ENCODE data around the gene KIF1C. TPM values are rescaled to one million over a fixed set of nuclear protein-coding genes. Genes with fewer than 3 reads are reported as not detected.

Gene KIF1C
- total RNA-seq, 2 donors from 2014 or later, result 59.5 to 88.9 TPM

- Histone ChIP-seq H3K9me3 (no peaks in the 10 kb centered on the region), H3K36me3 (peaks cover 18 to 29% of the 10 kb centered on the region in 2 donors), H3K4me1 (replicated peaks) (peaks cover 8% of the 10 kb centered on the region), H3K4me3 (peak overlapping the region in 1 of 2 donors; percentile 92), H3K27me3 (replicated peaks; ENCODE audit: insufficient read depth) (no peaks in the 10 kb centered on the region), H3K27ac (peak overlapping the region in 1 of 2 donors; percentile 93)
- 65% methylated on average over 12 of the region's 12 CpGs for WGBS
- no peak for TF ChIP-seq POLR2AphosphoS5 (IDR thresholded peaks at IDR 0.05)
- no peak for TF ChIP-seq POLR2A (IDR thresholded peaks at IDR 0.05)
- TF ChIP-seq, protein P1, sequence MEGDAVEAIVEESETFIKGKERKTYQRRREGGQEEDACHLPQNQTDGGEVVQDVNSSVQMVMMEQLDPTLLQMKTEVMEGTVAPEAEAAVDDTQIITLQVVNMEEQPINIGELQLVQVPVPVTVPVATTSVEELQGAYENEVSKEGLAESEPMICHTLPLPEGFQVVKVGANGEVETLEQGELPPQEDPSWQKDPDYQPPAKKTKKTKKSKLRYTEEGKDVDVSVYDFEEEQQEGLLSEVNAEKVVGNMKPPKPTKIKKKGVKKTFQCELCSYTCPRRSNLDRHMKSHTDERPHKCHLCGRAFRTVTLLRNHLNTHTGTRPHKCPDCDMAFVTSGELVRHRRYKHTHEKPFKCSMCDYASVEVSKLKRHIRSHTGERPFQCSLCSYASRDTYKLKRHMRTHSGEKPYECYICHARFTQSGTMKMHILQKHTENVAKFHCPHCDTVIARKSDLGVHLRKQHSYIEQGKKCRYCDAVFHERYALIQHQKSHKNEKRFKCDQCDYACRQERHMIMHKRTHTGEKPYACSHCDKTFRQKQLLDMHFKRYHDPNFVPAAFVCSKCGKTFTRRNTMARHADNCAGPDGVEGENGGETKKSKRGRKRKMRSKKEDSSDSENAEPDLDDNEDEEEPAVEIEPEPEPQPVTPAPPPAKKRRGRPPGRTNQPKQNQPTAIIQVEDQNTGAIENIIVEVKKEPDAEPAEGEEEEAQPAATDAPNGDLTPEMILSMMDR (IDR thresholded peaks at IDR 0.05), result no peak
- DNase-seq (ENCODE audit: low spot score), result no peak
- intact Hi-C loops (cut with DNase I), result no loop called here
These were observed 1.8 kb downstream of the KIF1C start for GRCh38 chr17:4999430-5000093.

DNA sequence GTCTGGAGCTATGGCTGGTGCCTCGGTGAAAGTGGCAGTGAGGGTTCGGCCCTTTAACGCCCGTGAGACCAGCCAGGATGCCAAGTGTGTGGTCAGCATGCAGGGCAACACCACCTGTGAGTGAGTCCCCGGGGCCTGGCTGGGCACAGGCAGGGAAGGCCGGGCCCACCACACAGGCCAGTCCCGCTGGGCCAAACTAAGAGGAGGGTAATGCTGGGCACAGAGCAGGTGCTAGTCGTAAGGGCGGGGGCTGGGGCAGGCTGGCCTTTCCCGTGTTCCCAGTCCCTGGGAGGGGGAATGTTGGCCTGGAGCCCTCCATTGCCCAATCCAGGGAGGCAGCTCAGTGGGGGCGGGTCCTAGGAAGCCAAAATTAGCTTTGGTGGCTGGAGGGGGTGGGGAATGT, 2.5 kb downstream of the KIF1C start:
- WGBS, result 61% methylated on average over 11 of the region's 11 CpGs

GRCh38 chr17:5002121-5002788, 4.5 kb downstream of the KIF1C start:
- 94% methylated on average over 20 of the region's 20 CpGs for WGBS
- Histone ChIP-seq H3K4me1 (replicated peaks) (peaks cover 8% of the 10 kb centered on the region), H3K27ac (no peak overlapping the region), H3K9me3 (no peaks in the 10 kb centered on the region), H3K4me3 (no peak overlapping the region), H3K27me3 (replicated peaks; ENCODE audit: insufficient read depth) (no peaks in the 10 kb centered on the region), H3K36me3 (peaks cover 26 to 46% of the 10 kb centered on the region in 2 donors)
- TF ChIP-seq POLR2A (IDR thresholded peaks at IDR 0.05) (no peak), POLR2AphosphoS5 (IDR thresholded peaks at IDR 0.05) (no peak)
- TF ChIP-seq, protein P1 (IDR thresholded peaks at IDR 0.05), result no peak
- no peak for DNase-seq (ENCODE audit: low spot score)
- intact Hi-C loops (cut with DNase I), result no loop called here

More for the DNA sequence above, 2.5 kb downstream of the KIF1C start:
- peaks cover 8% of the 10 kb centered on the region for H3K4me1 ChIP-seq (replicated peaks)
- peaks cover 20 to 36% of the 10 kb centered on the region in 2 donors for H3K36me3 ChIP-seq
- no peaks in the 10 kb centered on the region for H3K27me3 ChIP-seq (replicated peaks; ENCODE audit: insufficient read depth)
- no peaks in the 10 kb centered on the region for H3K9me3 ChIP-seq
- peak; percentile 11 for TF ChIP-seq POLR2AphosphoS5 (IDR thresholded peaks at IDR 0.05)
- no peak for TF ChIP-seq POLR2A (IDR thresholded peaks at IDR 0.05)
- DNase-seq (ENCODE audit: low spot score), result no peak
- H3K27ac ChIP-seq, result no peak overlapping the region
- H3K4me3 ChIP-seq, result no peak overlapping the region
- intact Hi-C loops (cut with DNase I), result no loop called here

- peaks cover 8% of the 10 kb centered on the region for H3K4me1 ChIP-seq (replicated peaks)
- TF ChIP-seq POLR2AphosphoS5 (IDR thresholded peaks at IDR 0.05), result no peak
- TF ChIP-seq POLR2A (IDR thresholded peaks at IDR 0.05), result no peak
- TF ChIP-seq, protein P1 (IDR thresholded peaks at IDR 0.05), result no peak
- H3K27ac ChIP-seq, result no peak overlapping the region
- WGBS, result 94% methylated on average over 18 of the region's 18 CpGs
- intact Hi-C loops (cut with DNase I), result no loop called here
- DNase-seq (ENCODE audit: low spot score), result no peak
- H3K27me3 ChIP-seq (replicated peaks; ENCODE audit: insufficient read depth), result no peaks in the 10 kb centered on the region
- peaks cover 26 to 49% of the 10 kb centered on the region in 2 donors for H3K36me3 ChIP-seq
- H3K4me3 ChIP-seq, result no peak overlapping the region
- H3K9me3 ChIP-seq, result no peaks in the 10 kb centered on the region
These were observed 5.6 kb downstream of the KIF1C start for GRCh38 chr17:5003214-5003867.

DNA sequence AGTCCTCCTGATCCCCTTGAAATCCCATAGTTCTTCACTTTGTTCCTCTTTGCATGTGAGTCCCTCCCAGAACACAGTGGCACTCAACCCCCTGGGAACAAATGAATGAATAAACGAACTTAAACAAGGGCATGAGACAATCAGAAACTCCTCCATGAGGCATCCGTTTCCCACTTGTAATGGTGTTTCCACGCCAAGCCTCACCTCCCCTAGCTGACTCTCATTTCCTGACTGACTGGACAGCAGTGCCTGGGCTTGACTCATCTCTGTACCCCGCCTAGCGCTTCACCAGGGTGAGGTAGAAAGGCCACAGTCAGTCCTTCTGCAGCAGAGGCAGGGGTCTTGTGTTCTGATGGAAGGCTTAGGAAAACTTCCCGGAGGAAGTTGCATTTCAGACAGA, 14.2 kb downstream of the KIF1C start:
- H3K4me1 ChIP-seq (replicated peaks), result no peaks in the 10 kb centered on the region
- H3K27me3 ChIP-seq (replicated peaks; ENCODE audit: insufficient read depth), result no peaks in the 10 kb centered on the region
- no peak for DNase-seq (ENCODE audit: low spot score)
- WGBS, result 86% methylated on average over 6 of the region's 6 CpGs
- peaks cover 5 to 14% of the 10 kb centered on the region in 2 donors for H3K36me3 ChIP-seq
- intact Hi-C loops (cut with DNase I), result no loop called here
- H3K4me3 ChIP-seq, result no peak overlapping the region
- no peak for TF ChIP-seq POLR2A (IDR thresholded peaks at IDR 0.05)
- TF ChIP-seq, protein P1 (IDR thresholded peaks at IDR 0.05), result no peak
- H3K27ac ChIP-seq, result no peak overlapping the region
- no peaks in the 10 kb centered on the region for H3K9me3 ChIP-seq

Data from prostate gland (tissue), 2 donors.